H1 (cell line): ENCODE data around the gene PIP5K1B. TPM values are rescaled to one million over a fixed set of nuclear protein-coding genes. Genes with fewer than 3 reads are reported as not detected.

Experiments used
- CBX8 ChIP-seq: fragments of 300-800, 300-1000 bp; sonication (generic); IDR thresholded peaks from 2 replicates; pipeline ENCODE4 v1.7.1; 2016; ENCODE audit warnings: low read depth, low read length, borderline replicate concordance
- EP300 ChIP-seq, 2 experiments: IDR thresholded peaks; 1 replicate in 1 of 2; 2 replicates in 1 of 2; pipeline ENCODE4 v1.6.1; 2011 to 2012; ENCODE audit warnings: low read depth in 2 of 2, low read length in 2 of 2, mild to moderate bottlenecking in 2 of 2, borderline replicate concordance in 1 of 2, inconsistent platforms in 1 of 2, moderate library complexity in 1 of 2
- NRF1 ChIP-seq: IDR thresholded peaks from 2 replicates; pipeline ENCODE4 v1.6.1; 2011; ENCODE audit warnings: mild to moderate bottlenecking, low read depth, low read length, improper control_type of control experiment
- PHF8 ChIP-seq: fragments of 200-600 bp; sonication (generic); conservative IDR thresholded peaks from 2 replicates; pipeline ENCODE4 v1.7.1; 2012; ENCODE audit warnings: low read depth, mild to moderate bottlenecking, inconsistent platforms, low read length, moderate library complexity
- SP4 ChIP-seq: IDR thresholded peaks from 2 replicates; pipeline ENCODE4 v1.6.1; 2012; ENCODE audit warnings: low read length, inconsistent platforms
- SUZ12 ChIP-seq: fragments of 200-600 bp; sonication (generic); IDR thresholded peaks from 2 replicates; pipeline ENCODE4 v1.6.1; 2012; ENCODE audit warnings: mild to moderate bottlenecking, inconsistent platforms, low read length, moderate library complexity, mixed read lengths
- TCF12 ChIP-seq: IDR thresholded peaks from 2 replicates; pipeline ENCODE4 v1.6.1; 2011; ENCODE audit warnings: low read depth, mild to moderate bottlenecking, low read length
- polyA plus RNA-seq, 7 experiments: library from polyadenylated mRNA; depleted of rRNA in 3 of 7; stranded (reverse) in 5 of 7; unstranded in 2 of 7; fragments of >200 nt in 5 of 7; fragments of 200-250 nt in 2 of 7; gene quantifications; 1 replicate in 5 of 7; 2 replicates in 1 of 7; 4 replicates in 1 of 7; pipeline versions ENCODE4 v1.2.1 to v1.2.3, GENCODE V29; 2011 to 2013; ENCODE audit warnings: missing spikeins in 2 of 7, mixed read lengths in 2 of 7
- total RNA-seq: library from RNA; stranded (reverse); fragmentation: NEBNext Ultra II Directional; extraction: Animal tissue kit (Norgen Biotek cat#: 25700); gene quantifications from 2 replicates; pipeline ENCODE4 v1.2.1, GENCODE V29; 2021

Gene PIP5K1B
- total and polyA plus RNA-seq, 2 of the 8 experiments (the other 6 are each of a cell fraction or from before 2014, with no cell fraction given) = 4.7 to 7.7 TPM

DNA sequence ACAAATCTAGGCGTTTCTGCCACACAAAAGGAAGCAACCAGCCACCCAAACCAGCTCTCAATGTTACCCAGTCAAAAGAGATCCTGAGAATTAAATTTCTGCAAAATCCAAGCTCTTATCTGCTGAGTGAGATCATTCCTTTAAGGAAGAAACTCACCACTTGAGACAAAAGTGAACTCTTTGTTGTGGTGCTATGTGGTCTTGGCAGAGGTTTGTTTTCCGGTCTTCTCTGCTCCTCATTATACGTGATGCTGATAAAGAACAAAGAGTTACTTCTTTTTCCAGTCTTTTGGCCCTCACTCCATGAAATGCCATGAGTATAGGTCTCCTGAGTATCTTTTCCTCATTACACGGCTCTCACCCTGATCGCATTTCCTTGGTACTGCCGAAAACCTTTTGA lies 226.8 kb downstream of the PIP5K1B start (continued):
- TF ChIP-seq EP300 (IDR thresholded peaks at IDR 0.05; ENCODE audit: borderline replicate concordance in 1 of 2, low read depth in 2 of 2, low read length in 2 of 2) (no peak), CBX8 (no peak), SP4 (no peak), NRF1 (no peak), TCF12 (no peak), SUZ12 (no peak), PHF8 (no peak)
